Gastroesophageal sphincter (tissue), 3 donors: ENCODE measurements around the gene SANBR.

Experiments
- EP300 ChIP-seq: sonication (generic); formaldehyde crosslinking; IDR thresholded peaks from one replicate; pipeline ENCODE4 v1.6.1; 2017; ENCODE audit warnings: antibody characterized with exemption, mild to moderate bottlenecking
- POLR2A ChIP-seq, 2 donors: fragments of 450-650 bp; IDR thresholded peaks; one replicate each; pipeline ENCODE4 v1.6.1; 2017; ENCODE audit warnings: antibody characterized with exemption in 2 of 2, mild to moderate bottlenecking in 2 of 2, moderate library complexity in 1 of 2
- POLR2AphosphoS5 ChIP-seq: sonication (generic); formaldehyde crosslinking; IDR thresholded peaks from one replicate; pipeline ENCODE4 v1.6.1; 2017; ENCODE audit warnings: antibody characterized with exemption
- TF ChIP-seq, protein P1 (sequence below), 4 experiments: fragments of 200-600 bp in 2 of 4; fragments of 450-650 bp in 2 of 4; sonication (generic) in 1 of 4; IDR thresholded peaks; one replicate each; pipeline ENCODE4 v1.5.1; 2017 to 2019; ENCODE audit warnings: antibody characterized with exemption in 4 of 4, mild to moderate bottlenecking in 2 of 4, moderate library complexity in 2 of 4

DNA sequence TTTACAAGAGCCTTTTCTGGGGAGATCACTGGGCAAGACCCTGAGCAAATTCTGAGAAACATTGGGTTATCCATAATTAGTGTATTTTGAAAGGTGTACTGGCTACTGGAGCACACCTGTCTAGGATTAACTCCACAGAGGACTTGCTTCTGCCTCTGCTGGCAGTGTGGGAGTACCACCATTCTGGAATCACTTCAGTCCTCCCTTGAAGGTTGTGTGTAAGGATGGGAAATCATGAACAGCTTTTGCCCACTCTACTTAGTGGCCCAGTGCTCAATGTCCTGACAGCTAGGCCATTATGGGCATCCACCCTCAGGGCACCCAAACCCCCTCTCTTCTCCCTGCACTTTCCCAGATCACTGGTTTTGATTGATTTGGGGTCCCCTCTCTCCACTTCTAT, 8.1 kb upstream of the SANBR start:
- no peak for TF ChIP-seq EP300
- TF ChIP-seq POLR2AphosphoS5, result no peak
- TF ChIP-seq, protein P1, sequence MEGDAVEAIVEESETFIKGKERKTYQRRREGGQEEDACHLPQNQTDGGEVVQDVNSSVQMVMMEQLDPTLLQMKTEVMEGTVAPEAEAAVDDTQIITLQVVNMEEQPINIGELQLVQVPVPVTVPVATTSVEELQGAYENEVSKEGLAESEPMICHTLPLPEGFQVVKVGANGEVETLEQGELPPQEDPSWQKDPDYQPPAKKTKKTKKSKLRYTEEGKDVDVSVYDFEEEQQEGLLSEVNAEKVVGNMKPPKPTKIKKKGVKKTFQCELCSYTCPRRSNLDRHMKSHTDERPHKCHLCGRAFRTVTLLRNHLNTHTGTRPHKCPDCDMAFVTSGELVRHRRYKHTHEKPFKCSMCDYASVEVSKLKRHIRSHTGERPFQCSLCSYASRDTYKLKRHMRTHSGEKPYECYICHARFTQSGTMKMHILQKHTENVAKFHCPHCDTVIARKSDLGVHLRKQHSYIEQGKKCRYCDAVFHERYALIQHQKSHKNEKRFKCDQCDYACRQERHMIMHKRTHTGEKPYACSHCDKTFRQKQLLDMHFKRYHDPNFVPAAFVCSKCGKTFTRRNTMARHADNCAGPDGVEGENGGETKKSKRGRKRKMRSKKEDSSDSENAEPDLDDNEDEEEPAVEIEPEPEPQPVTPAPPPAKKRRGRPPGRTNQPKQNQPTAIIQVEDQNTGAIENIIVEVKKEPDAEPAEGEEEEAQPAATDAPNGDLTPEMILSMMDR (IDR thresholded peaks at IDR 0.05), result no peak
- no peak for TF ChIP-seq POLR2A (IDR thresholded peaks at IDR 0.05)
